Left lung (tissue), 10 donors: ENCODE measurements around the gene SLC6A12. TPM values are rescaled to one million over a fixed set of nuclear protein-coding genes. Genes with fewer than 3 reads are reported as not detected.

Experiments
- ATAC-seq: fragments of 200-7000 bp; cut with Tn5 transposase; one replicate; pipeline ENCODE4 v1.9.1; 2020; ENCODE audit warnings: moderate library complexity
- DNase-seq, 4 donors: peaks; one replicate each; pipeline ENCODE4 v3.0.0-alpha.2; 2013 to 2020
- H3K27ac ChIP-seq, 2 donors: fragments of 200-600 bp; sonication (generic) in 1 of 2; one replicate each; pipeline versions ENCODE4 v1.5.0 to v1.8.0; 2020 to 2021
- H3K27me3 ChIP-seq, 2 donors: fragments of 200-600 bp; sonication (generic) in 1 of 2; one replicate each; pipeline versions ENCODE4 v1.5.0 to v1.8.0; 2020 to 2021
- H3K36me3 ChIP-seq, 2 donors: fragments of 200-600 bp; sonication (generic) in 1 of 2; one replicate each; pipeline versions ENCODE4 v1.5.0 to v1.8.0; 2020 to 2021
- H3K4me1 ChIP-seq, 2 donors: fragments of 200-600 bp; one replicate each; pipeline ENCODE4 v1.8.0; 2021
- H3K4me3 ChIP-seq, 2 donors: fragments of 200-600 bp; sonication (generic) in 1 of 2; one replicate each; pipeline versions ENCODE4 v1.5.0 to v1.8.0; 2020 to 2021; ENCODE audit warnings: mild to moderate bottlenecking in 1 of 2
- H3K9me3 ChIP-seq, 2 donors: fragments of 200-600 bp; sonication (generic) in 1 of 2; one replicate each; pipeline versions ENCODE4 v1.5.0 to v1.8.0; 2020 to 2021
- intact Hi-C, 2 donors: fragments of 100-400 bp; cut with DNase I; formaldehyde crosslinking; loops; one replicate each; pipeline versions ENCODE4 v1.11.2 to v1.14.2; 2022
- polyA plus RNA-seq, 6 donors: library from polyadenylated mRNA; unstranded; fragments of 120-200 nt; gene quantifications; one replicate each; pipeline ENCODE4 v1.2.1, GENCODE V29; 2013; ENCODE audit not compliant: insufficient read length in 6 of 6
- total RNA-seq, 2 donors: library from RNA; stranded (reverse); fragmentation: NEBNext Ultra II Directional; extraction: Animal tissue kit (Norgen Biotek cat#: 25700); gene quantifications; one replicate each; pipeline ENCODE4 v1.2.1, GENCODE V29; 2021
- TF ChIP-seq, protein P1 (sequence below), 2 donors: fragments of 200-600 bp; sonication (generic) in 1 of 2; IDR thresholded peaks; one replicate each; pipeline versions ENCODE4 v1.5.0 to v1.8.0; 2021; ENCODE audit warnings: antibody characterized with exemption in 2 of 2
- donor health status: DM: no; HTN: yes; CAD: no.
- donor health status: DM: no; HTN: no; CAD: no.

SLC6A12 gene
- total and polyA plus RNA-seq, 8 donors, result 0.52 to 4.7 (median 0.92) TPM

DNA sequence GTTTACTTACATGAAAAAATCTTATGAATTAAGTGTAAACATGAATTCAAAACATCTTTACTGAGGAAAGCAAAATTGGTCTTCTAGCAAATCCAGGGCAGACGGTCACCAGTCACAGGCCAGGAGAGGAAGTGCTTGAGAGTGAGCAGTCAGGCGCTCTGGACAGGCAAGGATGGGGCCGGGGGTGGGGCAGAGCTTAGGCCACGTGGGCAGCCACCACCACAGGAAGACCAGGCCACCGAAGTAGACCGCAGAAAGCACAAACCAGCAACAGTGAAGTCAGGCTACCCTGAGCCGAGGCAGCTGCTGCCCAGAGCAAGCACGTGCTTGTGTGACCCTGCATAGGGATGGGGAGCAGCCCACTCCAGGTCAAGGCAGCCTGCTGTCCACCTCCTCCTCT, 33.5 kb downstream of the SLC6A12 start:
- no peaks in the 10 kb centered on the region for H3K9me3 ChIP-seq
- H3K4me1 ChIP-seq, result peaks cover 0 to 6% of the 10 kb centered on the region in 2 donors
- TF ChIP-seq, protein P1, sequence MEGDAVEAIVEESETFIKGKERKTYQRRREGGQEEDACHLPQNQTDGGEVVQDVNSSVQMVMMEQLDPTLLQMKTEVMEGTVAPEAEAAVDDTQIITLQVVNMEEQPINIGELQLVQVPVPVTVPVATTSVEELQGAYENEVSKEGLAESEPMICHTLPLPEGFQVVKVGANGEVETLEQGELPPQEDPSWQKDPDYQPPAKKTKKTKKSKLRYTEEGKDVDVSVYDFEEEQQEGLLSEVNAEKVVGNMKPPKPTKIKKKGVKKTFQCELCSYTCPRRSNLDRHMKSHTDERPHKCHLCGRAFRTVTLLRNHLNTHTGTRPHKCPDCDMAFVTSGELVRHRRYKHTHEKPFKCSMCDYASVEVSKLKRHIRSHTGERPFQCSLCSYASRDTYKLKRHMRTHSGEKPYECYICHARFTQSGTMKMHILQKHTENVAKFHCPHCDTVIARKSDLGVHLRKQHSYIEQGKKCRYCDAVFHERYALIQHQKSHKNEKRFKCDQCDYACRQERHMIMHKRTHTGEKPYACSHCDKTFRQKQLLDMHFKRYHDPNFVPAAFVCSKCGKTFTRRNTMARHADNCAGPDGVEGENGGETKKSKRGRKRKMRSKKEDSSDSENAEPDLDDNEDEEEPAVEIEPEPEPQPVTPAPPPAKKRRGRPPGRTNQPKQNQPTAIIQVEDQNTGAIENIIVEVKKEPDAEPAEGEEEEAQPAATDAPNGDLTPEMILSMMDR (IDR thresholded peaks at IDR 0.05), result no peak
- peaks cover 0 to 7% of the 10 kb centered on the region in 2 donors for H3K27me3 ChIP-seq
- intact Hi-C loops, result no loop called here
- peak overlapping the region in 1 of 2 donors; percentile 1 for H3K4me3 ChIP-seq
- ATAC-seq, result peak; percentile 78
- no peaks in the 10 kb centered on the region for H3K36me3 ChIP-seq
- H3K27ac ChIP-seq, result no peak overlapping the region
- peak in 2 of 4 donors; percentile 68 to 77 for DNase-seq

DNA sequence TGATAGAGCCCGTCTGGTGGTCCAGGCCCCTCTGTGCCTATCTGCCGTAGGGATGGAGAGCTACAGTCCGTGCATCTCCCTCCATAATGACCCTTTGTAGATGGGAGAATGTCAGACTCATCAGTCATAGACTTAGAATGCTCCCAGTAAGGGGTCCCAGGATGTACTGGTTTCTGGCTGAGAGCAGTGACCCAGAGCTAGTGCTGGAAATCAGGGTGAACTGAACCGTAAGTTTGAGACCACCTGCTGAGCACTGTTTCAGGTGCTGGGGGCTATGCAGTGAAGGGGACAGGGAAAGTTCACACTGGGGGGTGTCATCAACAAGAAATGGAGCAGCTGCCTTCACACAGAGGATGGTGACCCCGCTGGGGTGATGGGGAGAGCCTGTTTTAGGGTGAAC, 34.1 kb downstream of the SLC6A12 start:
- DNase-seq, result peak in 1 of 4 donors; percentile 25
- H3K27ac ChIP-seq, result no peak overlapping the region
- no peaks in the 10 kb centered on the region for H3K9me3 ChIP-seq
- H3K36me3 ChIP-seq, result no peaks in the 10 kb centered on the region
- H3K27me3 ChIP-seq, result peaks cover 0 to 12% of the 10 kb centered on the region in 2 donors
- intact Hi-C loops, result no loop called here
- H3K4me3 ChIP-seq, result no peak overlapping the region
- TF ChIP-seq, protein P1 (IDR thresholded peaks at IDR 0.05), result no peak
- no peak for ATAC-seq
- peaks cover 0 to 6% of the 10 kb centered on the region in 2 donors for H3K4me1 ChIP-seq

DNA sequence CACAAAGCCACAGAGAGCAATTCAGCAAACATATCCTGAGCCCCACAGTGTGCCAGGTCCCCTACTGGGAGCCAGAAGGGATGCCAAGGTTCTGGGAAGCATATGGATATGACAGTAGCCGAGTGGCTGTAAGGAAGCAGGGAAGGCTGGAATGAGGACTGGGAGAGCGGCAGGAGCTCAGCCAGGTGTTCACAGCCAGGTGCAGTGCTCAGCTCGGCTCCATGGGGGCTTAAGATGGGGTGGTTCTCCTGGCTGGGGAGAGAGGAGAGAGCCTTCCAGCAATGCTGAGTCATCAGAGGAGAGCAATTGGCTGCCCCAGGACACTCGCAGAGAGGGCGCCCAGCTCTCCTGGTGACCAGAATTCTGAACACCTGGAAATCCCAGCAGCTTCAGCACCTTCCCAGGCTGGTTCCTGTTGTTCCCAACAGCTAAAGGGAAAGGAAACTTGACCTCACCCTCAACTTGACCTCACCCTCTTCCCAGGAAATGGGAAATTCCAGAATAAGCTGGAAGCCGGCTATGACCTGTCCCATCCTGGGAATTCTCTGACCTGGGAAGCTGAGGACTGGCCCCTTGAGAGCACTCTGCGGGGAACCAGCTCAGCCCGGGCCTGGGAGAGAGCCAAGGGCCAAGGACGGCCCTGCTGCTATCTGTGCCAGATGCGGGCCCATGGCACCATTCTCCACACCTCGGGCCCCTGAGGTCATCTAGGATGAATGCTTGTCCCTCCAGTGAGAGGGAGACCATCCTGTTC, 34.6 kb downstream of the SLC6A12 start:
- DNase-seq, result peak in 1 of 4 donors; percentile 69
- no peak for ATAC-seq
- Histone ChIP-seq H3K9me3 (no peaks in the 10 kb centered on the region), H3K4me1 (peaks cover 0 to 6% of the 10 kb centered on the region in 2 donors), H3K36me3 (no peaks in the 10 kb centered on the region), H3K4me3 (no peak overlapping the region), H3K27ac (no peak overlapping the region), H3K27me3 (peaks cover 0 to 18% of the 10 kb centered on the region in 2 donors)
- intact Hi-C loops, result no loop called here
- TF ChIP-seq, protein P1 (IDR thresholded peaks at IDR 0.05), result no peak

DNA sequence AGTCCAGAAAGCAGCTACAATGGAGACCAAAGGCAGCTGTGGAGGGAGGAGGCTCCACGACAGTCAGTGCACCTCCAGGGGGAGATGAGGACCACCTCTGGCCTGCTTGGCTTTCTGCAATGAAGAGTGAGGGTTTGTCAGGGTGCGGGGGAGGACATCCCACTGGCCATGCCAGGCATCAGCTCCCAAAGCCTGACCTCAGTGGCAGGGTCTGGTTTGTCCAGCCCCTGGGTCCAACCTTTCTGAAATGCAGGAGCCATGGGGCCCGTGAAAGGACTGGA, 35.2 kb downstream of the SLC6A12 start:
- H3K27me3 ChIP-seq, result peaks cover 0 to 23% of the 10 kb centered on the region in 2 donors
- TF ChIP-seq, protein P1 (IDR thresholded peaks at IDR 0.05), result no peak
- H3K9me3 ChIP-seq, result no peaks in the 10 kb centered on the region
- H3K36me3 ChIP-seq, result no peaks in the 10 kb centered on the region
- ATAC-seq, result no peak
- peak in 1 of 4 donors; percentile 32 for DNase-seq
- intact Hi-C loops, result no loop called here
- no peak overlapping the region for H3K27ac ChIP-seq
- H3K4me1 ChIP-seq, result peaks cover 0 to 6% of the 10 kb centered on the region in 2 donors
- no peak overlapping the region for H3K4me3 ChIP-seq

DNA sequence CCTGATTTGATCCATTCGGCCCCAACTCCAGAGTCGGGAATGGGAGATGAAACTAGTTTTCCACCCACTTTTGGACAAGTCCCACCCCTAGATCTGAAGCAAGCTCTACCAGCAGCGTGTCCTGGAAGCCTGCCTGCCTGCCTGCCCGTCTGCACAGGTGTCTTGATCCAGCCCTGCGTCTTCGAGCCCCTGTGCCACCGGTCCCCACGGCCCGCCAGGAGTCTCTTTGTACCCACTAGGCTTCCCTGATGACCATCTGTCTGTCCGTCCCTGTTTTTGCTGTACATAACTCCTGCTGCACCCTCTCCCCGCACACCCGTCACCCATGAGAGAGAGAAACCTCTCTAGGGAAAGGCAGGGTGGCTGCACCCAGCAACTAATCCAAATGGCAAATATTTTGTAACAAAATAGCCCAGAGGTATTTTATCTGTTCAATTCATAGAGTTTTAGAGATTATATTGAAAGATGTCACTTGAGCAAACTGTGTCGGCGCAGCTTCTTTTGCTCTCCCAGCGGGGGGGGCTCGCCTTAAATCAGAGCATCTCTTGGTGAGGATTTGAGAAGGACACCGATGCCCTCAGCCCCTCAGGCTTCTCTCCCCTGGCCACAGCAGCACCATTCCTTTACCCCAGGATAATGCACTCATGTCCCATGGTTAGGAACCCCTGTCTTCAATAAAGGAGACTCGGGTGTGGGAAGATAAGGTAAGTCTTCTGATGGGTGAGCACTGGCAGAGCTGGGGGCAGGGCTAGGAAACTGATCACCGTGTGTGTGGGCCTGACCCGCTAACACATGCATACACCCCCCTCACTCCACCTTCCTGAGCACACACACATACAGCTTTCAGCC, 35.8 kb downstream of the SLC6A12 start:
- Histone ChIP-seq H3K27me3 (peaks cover 0 to 29% of the 10 kb centered on the region in 2 donors), H3K36me3 (no peaks in the 10 kb centered on the region), H3K4me1 (peaks cover 0 to 6% of the 10 kb centered on the region in 2 donors), H3K9me3 (no peaks in the 10 kb centered on the region), H3K4me3 (no peak overlapping the region), H3K27ac (no peak overlapping the region)
- intact Hi-C loops, result no loop called here
- DNase-seq (peak in 1 of 4 donors; percentile 61), ATAC-seq (no peak)
- TF ChIP-seq, protein P1 (IDR thresholded peaks at IDR 0.05), result no peak
